ENCODE measurements around the gene GSTM5. TPM values are rescaled to one million over a fixed set of nuclear protein-coding genes. Genes with fewer than 3 reads are reported as not detected.
A peak's percentile ranks its signal among the peaks of the same experiment; 100 is the strongest.

GSTM5 gene
- total RNA-seq, 1 donor from 2014 or later = not detected

DNA sequence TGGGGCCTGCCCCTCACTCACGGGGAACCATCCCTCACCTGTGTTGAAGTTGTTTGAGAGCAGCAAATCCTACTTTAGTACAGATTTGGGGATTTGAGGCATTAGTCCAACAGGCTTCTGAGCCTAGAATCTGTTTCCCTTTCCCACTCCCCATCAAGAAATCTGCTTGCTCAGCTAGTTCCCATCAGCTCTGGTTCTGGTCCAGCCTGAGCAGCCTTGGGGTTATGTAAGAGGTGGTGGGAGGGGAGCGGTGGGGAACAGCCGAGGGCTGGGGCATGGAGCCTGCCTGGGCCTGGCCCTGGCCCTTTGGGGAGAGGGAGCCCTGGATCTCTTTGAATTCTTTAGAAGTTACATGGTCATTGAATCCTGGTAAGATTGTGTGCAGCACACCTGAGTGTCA, 4.1 kb downstream of the GSTM5 start:
- Histone ChIP-seq H3K27me3 (ENCODE audit: control insufficient read depth, insufficient read depth, low read length) (peaks cover 3% of the 10 kb centered on the region), H3K36me3 (ENCODE audit: control insufficient read depth, insufficient read depth, low read length) (no peaks in the 10 kb centered on the region), H3K4me3 (ENCODE audit: low read depth, low read length) (no peak overlapping the region)
- TF ChIP-seq, protein P1, sequence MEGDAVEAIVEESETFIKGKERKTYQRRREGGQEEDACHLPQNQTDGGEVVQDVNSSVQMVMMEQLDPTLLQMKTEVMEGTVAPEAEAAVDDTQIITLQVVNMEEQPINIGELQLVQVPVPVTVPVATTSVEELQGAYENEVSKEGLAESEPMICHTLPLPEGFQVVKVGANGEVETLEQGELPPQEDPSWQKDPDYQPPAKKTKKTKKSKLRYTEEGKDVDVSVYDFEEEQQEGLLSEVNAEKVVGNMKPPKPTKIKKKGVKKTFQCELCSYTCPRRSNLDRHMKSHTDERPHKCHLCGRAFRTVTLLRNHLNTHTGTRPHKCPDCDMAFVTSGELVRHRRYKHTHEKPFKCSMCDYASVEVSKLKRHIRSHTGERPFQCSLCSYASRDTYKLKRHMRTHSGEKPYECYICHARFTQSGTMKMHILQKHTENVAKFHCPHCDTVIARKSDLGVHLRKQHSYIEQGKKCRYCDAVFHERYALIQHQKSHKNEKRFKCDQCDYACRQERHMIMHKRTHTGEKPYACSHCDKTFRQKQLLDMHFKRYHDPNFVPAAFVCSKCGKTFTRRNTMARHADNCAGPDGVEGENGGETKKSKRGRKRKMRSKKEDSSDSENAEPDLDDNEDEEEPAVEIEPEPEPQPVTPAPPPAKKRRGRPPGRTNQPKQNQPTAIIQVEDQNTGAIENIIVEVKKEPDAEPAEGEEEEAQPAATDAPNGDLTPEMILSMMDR (IDR thresholded peaks at IDR 0.05; ENCODE audit: insufficient read depth, low read length, poor library complexity, severe bottlenecking) = no peak
- DNase-seq (ENCODE audit: low read depth) = no peak

DNA sequence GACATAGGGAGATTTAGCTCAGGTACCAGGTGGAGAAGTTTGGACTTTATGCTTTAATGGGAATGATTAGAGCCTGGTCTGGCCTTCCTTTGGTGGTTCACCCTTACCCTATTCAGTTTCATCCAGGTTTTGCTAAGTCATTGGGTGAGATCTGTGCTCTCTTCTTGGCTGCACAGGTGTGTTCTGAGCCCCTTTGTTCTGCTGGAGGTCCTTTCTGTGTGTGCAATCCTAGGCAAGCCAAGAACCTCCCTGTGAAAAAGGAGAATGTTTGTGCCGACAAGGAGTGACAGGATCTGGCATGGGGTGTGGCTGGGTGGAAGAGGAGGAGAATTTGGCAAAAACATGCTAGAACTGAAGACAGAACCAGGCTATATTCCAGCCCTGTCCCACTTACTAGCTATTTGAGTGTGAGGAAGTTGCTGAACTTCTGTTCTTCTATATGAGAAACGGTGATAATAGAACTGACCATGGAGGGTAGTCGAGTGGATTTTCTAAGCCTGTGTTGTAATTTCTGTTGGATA, 4.6 kb downstream of the GSTM5 start:
- DNase-seq (ENCODE audit: low read depth) = no peak
- peaks cover 3% of the 10 kb centered on the region for H3K27me3 ChIP-seq (ENCODE audit: control insufficient read depth, insufficient read depth, low read length)

DNA sequence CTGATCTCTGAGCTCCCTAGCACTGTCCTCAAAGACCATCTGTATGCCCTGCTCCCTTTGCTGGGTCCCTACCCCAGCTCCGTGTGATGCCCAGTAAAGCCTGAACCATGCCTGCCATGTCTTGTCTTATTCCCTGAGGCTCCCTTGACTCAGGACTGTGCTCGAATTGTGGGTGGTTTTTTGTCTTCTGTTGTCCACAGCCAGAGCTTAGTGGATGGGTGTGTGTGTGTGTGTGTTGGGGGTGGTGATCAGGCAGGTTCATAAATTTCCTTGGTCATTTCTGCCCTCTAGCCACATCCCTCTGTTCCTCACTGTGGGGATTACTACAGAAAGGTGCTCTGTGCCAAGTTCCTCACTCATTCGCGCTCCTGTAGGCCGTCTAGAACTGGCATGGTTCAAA, 5.7 kb downstream of the GSTM5 start:
- Histone ChIP-seq H3K4me3 (ENCODE audit: low read depth, low read length) (no peak overlapping the region), H3K27me3 (ENCODE audit: control insufficient read depth, insufficient read depth, low read length) (no peaks in the 10 kb centered on the region), H3K36me3 (ENCODE audit: control insufficient read depth, insufficient read depth, low read length) (no peaks in the 10 kb centered on the region)
- TF ChIP-seq, protein P1 (IDR thresholded peaks at IDR 0.05; ENCODE audit: insufficient read depth, low read length, poor library complexity, severe bottlenecking) = no peak
- DNase-seq (ENCODE audit: low read depth) = no peak

More for the DNA sequence above, 4.6 kb downstream of the GSTM5 start:
- TF ChIP-seq, protein P1 (IDR thresholded peaks at IDR 0.05; ENCODE audit: insufficient read depth, low read length, poor library complexity, severe bottlenecking) = no peak
- Histone ChIP-seq H3K4me3 (ENCODE audit: low read depth, low read length) (no peak overlapping the region), H3K36me3 (ENCODE audit: control insufficient read depth, insufficient read depth, low read length) (no peaks in the 10 kb centered on the region)

DNA sequence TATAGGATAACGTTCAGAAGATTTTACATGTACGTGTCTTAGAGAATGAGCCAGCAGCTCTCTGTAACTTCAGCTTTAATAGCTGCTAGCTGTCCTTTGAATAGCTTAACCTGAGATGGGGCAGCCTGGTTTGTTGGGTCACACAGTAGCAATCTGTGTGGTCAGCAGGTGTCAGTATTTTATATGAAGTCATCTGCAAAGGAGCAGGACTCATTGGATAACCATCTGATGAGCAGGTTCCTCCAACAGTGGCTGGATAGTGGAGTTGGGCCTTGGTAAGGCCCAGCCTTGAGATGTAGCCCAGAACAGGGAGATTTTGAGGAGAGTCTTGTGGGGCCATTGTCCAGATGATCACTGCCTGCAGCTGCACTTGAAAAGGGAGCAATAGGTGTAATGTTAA, 6.4 kb downstream of the GSTM5 start:
- H3K4me3 ChIP-seq (ENCODE audit: low read depth, low read length) = no peak overlapping the region
- TF ChIP-seq, protein P1 (IDR thresholded peaks at IDR 0.05; ENCODE audit: insufficient read depth, low read length, poor library complexity, severe bottlenecking) = peak; percentile 5
- DNase-seq (ENCODE audit: low read depth) = no peak
- no peaks in the 10 kb centered on the region for H3K27me3 ChIP-seq (ENCODE audit: control insufficient read depth, insufficient read depth, low read length)
- H3K36me3 ChIP-seq (ENCODE audit: control insufficient read depth, insufficient read depth, low read length) = no peaks in the 10 kb centered on the region

DNA sequence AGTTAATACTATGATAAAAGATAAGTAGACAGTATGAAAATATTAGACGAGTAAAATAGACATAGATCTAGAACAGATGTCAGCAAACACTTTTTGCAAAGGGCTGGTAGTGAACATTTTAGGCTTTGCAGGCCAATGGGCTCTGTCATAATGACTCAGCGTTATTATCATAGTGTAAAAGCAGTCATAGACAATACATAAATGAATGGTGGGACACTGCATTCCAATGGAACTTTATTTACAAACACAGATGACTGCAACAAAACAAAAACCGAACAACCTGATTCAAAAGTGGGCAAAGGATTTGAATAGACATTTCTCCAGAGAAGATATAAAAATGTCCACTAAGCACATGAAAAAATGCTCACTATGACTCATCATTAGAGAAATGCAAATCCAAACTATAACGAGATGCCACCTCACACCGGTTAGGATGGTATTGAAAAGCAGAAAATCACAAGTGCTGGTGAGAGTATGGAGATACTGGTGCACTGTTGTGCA, 7.3 kb downstream of the GSTM5 start:
- DNase-seq (ENCODE audit: low read depth) = no peak
- no peaks in the 10 kb centered on the region for H3K36me3 ChIP-seq (ENCODE audit: control insufficient read depth, insufficient read depth, low read length)
- TF ChIP-seq, protein P1 (IDR thresholded peaks at IDR 0.05; ENCODE audit: insufficient read depth, low read length, poor library complexity, severe bottlenecking) = no peak
- no peak overlapping the region for H3K4me3 ChIP-seq (ENCODE audit: low read depth, low read length)
- H3K27me3 ChIP-seq (ENCODE audit: control insufficient read depth, insufficient read depth, low read length) = no peaks in the 10 kb centered on the region

DNA sequence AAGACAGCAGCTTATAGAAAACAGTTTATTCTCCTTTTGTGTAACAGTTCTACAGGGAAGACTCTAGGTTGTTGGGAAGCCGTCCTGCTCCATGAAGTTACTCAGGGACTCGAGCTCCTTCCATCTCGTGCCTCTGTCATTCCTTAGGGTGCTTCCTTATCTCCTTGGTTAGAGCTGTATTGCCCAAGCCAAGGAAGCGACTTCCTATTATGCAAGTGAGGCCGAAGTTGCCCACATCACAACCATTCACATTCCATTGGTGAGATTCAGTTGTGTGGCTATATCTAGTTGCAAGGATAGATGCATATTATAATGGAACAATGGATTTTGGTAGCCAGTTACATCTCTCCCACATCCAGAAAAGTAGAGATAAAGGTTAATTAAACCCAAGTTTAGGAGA, 9.0 kb downstream of the GSTM5 start:
- no peak overlapping the region for H3K4me3 ChIP-seq (ENCODE audit: low read depth, low read length)
- H3K27me3 ChIP-seq (ENCODE audit: control insufficient read depth, insufficient read depth, low read length) = no peaks in the 10 kb centered on the region
- no peak for DNase-seq (ENCODE audit: low read depth)
- no peaks in the 10 kb centered on the region for H3K36me3 ChIP-seq (ENCODE audit: control insufficient read depth, insufficient read depth, low read length)
- TF ChIP-seq, protein P1 (IDR thresholded peaks at IDR 0.05; ENCODE audit: insufficient read depth, low read length, poor library complexity, severe bottlenecking) = no peak
